Dedifferentiated amniotic fluid mesenchymal stem cell (primary cell): ENCODE measurements around the gene MAPKAPK5.
"Not testable (repeated sequence)": the region's sequence is repeated elsewhere in the genome, so short reads cannot be mapped to it uniquely, and the experiment has no call there.

Source experiments
- DNase-seq: peaks from one replicate; pipeline ENCODE4 v3.0.0-alpha.2; 2016; ENCODE audit errors: extremely low spot score

The MAPKAPK5 gene

DNA sequence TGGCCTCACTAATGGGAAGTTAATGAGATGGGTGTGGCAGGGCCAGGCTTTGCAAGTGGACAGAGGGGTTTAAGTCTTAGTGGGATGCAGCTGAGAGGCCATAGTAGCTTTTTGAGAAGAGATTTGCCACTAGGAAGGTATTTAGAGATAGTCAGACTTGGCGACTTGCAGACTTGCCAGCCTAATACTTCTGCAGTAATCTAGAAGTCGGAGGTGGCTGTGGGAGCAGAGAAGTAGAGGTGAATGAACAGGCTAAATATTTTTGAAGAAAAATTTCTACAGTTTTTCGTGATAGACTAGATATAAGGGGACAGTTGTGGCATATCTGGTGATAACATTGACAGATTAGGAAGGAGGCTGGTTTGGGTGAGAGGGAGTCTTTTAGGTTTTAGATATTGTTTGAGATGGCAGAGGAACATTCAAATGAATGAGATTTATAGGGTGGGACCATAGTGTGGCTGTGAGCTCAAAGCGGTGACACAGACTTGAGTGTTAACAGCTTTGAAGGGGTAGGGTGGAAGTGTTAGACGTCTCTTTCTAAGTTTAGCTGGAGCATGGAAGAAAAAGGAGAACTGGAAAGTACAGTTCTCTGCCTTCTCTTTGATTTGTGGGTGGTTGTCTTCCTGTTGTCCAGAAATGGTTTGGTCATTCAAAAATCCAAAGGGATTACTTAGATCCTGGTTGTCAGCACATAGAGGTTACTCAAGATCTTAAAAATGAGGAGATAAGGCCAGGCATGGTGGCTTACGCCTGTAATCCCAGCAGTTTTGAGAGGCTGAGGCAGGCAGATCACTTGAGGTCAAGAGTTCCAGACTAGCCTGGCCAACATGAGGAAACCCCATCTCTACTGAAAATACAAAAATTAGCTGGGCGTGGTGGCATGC, 44.9 kb downstream of the MAPKAPK5 start:
- no peak for DNase-seq

DNA sequence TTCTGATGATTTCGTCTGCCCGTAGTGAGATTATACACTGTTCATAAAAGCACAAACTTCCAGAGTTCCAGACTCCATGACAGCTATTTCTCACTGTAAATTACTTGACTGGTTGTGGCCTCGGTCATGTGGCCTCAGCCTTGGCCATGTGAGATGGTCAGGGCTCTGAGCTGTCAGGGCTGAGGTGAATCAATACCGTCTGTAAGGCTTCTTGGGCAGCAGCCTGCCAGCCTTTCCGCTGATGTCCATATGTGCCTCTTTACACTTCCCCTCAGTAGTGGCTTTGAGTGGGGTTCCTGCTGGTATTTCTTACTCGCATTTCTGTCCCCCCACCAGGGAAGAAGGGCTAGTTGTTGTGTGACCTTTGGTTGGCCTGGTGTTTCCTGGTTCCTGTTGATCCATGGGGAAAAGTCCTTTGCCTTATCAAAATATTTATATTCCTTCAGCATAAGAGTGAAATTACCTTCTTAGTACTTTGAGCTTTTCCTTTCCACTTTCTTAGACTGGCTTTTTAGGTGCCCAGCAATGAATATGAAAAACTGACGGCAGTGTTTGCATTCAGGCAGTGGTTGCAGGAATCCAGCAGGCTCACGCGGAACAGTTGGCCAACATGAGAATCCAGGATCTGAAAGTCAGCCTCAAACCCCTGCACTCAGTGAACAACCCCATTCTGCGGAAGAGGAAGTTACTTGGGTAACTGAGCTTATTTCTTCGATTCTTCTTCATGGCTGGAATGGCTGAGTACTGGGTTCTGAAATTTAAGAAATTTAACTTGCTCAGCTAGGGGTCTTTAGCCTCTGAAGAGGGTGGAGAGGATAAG, 46.1 kb downstream of the MAPKAPK5 start:
- no peak for DNase-seq

DNA sequence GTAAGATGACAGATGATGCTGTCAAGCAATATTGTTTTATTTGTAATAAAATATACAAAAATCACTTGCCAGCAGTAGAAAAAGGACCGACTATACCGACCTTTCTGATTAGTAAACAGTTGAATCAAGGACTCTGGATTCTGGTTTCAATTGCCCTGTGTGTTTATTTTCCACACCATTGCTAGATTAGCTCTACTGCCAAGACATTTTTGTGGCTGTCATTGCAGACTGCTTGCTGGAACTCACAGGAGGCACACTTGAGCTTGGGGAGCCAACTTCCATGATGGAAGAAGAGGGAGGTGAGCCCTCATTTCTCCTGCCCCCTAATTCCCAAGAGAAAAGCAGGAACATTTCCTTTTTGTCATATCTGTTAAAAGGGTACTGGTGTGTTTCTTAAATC, 51.3 kb downstream of the MAPKAPK5 start:
- no peak for DNase-seq

DNA sequence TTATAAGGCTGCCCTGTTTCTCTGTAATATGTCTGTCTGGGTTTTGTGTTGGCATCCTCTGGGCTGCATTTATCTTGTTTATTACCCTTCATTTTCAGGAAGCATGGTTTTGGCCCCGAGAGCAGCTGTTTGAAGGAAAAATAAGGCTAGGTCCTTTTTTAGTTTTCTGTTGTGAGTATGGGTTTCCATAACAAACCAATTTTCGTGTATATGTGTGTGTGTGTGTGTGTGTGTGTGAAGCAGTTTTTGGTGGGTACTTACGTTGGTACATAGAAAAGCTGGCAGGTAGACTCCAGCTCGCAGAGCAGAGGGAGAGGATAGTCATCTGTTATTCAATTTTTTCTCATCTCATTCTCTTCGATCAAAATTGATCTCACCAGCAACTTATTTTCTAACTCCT, 52.5 kb downstream of the MAPKAPK5 start:
- no peak for DNase-seq

DNA sequence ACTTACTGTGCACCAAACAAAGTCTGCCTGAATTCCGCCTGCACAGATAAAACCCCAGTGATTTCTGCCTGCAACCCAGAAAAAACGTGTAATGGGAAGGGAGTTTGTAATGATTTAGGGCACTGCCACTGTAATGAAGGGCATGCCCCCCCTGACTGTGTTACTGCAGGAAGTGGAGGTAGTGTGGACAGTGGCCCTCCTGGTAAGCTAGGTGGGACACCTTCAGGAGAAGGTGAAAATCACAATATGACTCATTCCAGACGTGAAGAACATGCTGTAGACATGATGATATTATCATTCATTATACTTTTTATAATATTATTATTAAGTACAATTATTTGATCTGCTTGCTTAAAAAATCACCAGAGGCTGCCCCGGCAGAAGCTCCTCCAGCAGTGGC, 59.2 kb downstream of the MAPKAPK5 start:
- no peak for DNase-seq

DNA sequence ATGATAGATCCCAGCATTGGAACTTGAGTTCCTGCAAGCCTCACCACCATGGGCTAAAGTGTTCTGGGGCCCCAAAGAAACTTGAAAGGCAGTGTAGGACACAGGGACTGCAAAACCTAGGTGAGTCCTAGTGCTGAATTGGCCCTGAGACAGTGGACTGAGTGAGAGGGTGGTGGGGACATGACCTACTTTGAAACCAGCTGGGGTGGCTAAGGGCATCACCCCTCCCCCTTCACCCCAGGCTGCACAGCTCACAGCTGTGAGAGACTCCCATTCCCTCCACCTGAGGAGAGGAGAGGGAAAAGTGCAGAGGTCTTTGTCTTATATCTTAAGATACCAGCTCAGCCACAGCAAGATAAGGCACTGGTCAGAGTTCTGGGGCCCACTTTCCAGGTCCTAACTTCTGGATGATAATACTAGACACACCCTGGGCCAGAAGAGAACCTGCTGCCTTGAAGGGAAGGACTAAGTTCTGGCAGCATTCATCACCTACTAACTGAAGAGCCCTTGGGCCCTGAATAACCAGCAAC, 62.5 kb downstream of the MAPKAPK5 start:
- DNase-seq = no peak

DNA sequence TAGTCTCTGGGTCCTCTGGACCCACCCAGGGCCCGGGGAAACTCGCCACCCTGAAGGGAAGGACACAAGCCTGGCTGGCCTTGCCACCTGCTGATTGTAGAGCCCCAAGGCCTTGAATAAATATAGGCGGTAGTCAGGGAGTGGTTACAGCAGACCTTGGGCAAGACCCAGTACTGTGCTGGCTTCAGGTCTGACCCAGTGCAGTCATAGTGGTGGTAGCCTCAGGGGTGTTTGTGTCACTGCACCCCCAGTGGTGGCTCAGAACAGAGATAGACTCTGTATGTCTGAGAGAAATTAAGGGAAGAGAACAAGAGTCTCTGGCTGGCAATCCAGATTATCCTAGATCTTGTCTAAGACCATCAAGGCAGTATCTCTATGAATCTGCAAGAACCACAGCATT, 63.5 kb downstream of the MAPKAPK5 start:
- no peak for DNase-seq

DNA sequence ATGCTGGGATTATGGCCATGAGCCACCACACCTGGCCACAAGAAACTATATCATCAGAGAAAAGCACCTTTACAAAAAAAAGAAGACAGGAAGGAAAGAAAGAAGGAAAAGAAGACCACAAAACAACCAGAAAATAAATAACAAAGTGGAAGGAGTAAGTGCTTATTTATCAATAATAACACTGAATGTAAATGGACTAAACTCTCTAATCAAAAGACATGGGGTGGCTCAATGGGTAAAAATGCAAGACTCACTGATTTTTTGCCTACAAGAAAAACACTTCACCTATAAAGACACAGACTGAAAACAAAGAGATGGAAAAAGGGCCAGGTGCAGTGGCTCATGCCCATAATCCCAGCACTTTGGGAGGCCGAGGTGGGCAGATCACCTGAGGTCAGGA, 65.7 kb downstream of the MAPKAPK5 start:
- no peak for DNase-seq

DNA sequence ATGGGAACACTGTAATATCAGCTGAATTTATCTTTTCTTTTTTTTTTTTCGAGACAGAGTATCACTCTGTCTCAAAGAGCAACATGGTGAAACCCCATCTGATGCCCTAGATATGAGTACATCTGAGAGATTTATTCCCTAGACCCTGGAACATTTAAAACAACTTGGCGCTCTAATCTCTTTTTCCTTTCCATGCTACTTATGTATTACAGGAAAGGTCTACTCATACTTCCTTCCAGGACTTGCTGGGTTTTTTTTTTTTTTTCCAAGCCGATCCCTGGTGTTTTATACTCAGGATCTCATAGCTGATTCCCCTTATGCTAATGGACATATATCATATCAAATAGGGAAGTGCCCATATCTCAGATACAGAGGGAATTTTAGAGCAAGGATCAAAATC, 83.1 kb downstream of the MAPKAPK5 start:
- no peak for DNase-seq

DNA sequence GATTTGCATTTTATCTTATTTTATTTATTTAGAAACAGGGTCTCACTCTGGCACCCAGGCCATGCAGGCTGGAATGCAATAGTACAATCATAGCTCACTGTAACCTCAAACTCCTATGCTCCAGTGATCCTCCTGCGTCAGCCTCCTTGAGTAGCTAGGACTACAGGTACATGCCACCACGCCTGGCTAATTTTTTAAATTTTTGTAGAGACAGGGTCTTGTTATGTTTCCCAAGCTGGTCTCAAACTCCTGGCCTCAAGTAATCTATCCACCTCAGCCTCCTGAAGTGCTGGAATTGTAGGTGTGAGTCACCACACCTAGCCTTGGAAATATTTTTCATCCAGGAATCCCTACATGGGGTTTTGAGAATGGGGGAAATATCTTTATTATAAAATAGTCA, 84.6 kb downstream of the MAPKAPK5 start:
- DNase-seq = no peak

DNA sequence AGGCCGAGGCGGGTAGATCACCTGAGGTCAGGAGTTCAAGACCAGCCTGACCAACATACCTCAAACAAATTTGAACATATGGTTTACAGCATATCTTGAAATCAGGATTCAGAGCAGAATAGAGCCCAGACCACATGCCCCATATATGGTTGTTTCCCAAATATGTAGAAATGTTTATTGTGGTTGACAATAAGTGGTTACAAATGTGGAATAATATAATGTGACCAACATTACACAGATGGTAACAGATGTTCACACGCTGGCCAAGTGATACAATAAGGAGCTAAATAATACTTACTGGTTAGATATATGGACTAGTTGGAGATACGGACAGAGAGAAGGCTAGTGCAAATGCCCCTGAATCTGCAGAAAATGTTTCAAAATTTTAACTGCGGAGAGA, 85.3 kb downstream of the MAPKAPK5 start:
- DNase-seq = no peak

DNA sequence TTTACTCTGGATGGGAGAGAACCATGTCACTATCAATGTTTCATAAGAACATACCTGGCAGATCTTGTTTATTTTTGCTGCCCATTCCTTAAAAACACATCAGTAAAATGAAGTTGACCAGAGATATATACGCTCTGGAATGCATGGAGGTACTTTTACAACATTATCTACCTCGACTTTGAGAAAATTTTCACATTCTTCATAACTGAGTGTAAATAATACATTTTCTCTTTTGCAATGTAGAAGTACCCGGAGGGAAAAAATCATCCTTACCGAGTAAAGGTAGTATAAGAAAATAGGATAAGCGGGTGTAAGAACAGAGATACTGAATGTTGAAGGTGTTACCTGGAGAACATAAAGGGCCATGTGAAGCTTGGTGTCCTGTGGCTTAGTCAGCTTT, 90.2 kb downstream of the MAPKAPK5 start:
- no peak for DNase-seq

DNA sequence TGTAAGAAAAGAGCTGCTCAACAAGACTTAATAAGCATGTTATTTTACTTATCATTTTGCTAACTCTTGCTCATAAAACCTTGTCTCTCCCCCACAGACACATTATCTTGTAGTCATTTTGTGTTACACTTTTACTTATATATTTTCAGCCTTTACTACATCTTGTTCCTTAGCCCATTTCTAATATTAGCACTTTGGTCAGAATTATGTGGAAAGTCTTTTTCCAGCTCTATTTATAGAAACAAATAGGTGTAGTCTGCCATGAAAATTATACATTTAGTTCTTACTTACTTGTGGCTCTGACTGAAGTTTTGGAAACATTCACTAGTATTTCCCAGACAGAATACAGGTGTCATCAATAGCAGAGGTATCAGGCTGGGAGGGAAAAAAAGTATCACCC, 94.8 kb downstream of the MAPKAPK5 start:
- no peak for DNase-seq

DNA sequence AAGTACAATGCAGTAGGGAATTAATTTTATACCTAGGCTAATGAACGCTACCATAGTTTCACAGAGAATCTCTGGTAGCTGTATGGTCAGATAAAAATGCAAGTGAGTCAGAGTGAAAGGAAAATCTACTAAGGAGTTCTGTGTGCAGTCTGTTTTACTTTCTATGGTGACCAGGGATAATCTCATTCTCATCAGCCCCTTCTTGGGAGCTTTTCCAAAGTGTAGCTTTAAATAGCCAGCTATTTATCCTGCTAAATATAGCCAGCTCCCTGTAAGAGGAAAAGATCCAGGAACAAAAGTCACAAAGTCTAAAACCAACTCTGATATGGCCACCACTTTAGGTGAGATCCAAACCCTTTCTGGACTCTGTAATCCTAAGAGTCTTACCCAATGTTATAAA, 95.4 kb downstream of the MAPKAPK5 start:
- no peak for DNase-seq

DNA sequence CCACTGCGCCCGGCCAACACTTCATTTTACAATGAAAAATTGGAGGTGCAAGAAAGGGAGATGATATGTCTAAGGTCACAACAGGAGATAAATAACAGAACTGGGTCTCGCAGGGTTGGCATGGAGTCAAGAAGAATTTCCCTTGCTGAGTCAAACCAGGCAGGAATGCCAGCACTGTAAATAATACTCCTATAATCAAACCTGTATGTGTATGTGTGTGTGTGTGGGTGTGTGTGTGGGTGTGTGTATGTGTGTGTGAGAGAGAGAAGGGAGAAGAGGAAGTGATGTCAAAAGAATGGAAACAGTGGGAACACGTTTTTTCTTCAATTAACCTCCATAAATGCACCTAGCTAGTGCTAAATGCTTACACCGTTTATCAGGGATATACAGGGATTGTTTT, 100.5 kb downstream of the MAPKAPK5 start:
- DNase-seq = peak; percentile 55

DNA sequence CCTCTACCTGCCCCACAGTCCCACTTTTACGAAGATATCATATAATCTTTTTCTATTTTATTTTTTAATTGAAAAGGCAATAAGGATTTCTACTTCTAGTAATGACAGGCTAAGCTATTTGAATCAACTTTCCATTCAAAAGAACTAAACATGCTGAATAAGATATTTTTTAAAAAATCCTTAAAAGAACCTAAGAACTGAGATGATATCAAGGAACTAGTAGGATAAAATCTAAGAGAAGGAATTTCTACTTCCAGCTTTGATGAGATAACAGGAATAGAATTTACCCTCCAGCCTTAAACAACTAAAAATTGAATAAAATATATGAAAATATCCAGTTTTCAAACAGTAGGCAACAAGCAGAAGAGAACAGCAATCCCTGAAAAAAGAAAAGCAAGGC, 101.9 kb downstream of the MAPKAPK5 start:
- no peak for DNase-seq

DNA sequence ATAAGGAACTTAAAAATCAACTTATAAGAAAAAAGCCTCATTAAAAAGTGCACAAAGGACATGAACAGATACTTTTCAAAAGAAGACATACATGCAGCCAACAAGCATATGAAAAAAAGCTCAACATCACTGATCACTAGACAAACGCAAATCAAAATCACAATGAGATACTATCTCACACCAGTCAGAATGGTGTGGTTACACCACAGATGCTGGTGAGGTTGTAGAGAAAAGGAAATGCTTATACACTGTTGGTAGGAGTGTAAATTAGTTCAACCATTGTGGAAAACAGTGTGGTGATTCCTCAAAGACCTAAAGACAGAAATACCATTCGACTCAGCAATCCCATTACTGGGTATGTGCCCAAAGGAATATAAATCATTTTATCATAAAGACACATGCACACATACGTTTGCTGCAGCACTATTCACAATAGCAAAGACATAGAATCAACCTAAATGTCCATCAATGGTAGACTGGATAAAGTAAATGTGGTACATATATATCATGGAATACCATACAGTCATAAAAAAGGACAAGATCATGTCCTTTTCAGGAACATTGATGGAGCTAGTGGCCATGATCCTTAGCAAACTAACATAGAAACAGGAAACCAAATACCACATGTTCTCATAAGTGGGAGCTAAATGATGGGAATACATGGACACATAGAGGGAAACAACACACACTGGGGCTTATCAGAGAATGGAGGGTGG, 109.1 kb downstream of the MAPKAPK5 start:
- not testable (repeated sequence) for DNase-seq
